ENCODE measurements around the gene AMOTL1. TPM values are rescaled to one million over a fixed set of nuclear protein-coding genes. Genes with fewer than 3 reads are reported as not detected.

AMOTL1 gene
- total RNA-seq, 2 donors from 2014 or later: 45.0 to 60.0 TPM

- Mint-ChIP-seq H3K9me3 (no peaks in the 10 kb centered on the region), H3K27me3 (ENCODE audit: insufficient read depth) (no peaks in the 10 kb centered on the region), H3K4me3 (no peak overlapping the region), H3K4me1 (peaks cover 19% of the 10 kb centered on the region), H3K36me3 (ENCODE audit: low read depth) (no peaks in the 10 kb centered on the region), H3K27ac (no peak overlapping the region)
- H3K36me3 ChIP-seq (ENCODE audit: control insufficient read depth, insufficient read depth, low read length): no peaks in the 10 kb centered on the region
- DNase-seq: no peak
- no peaks in the 10 kb centered on the region for H3K9me3 ChIP-seq (ENCODE audit: control insufficient read depth, low read length)
- TF ChIP-seq CTCF (conservative IDR thresholded peaks at IDR 0.05): no peak
- H3K27ac ChIP-seq (ENCODE audit: low read depth, low read length): no peak overlapping the region
- 89 to 95% methylated on average over 1 of the region's 1 CpG for WGBS, 2 experiments (ENCODE audit: insufficient coverage in 1 of 2, insufficient read length in 1 of 2)
- no peaks in the 10 kb centered on the region for H3K27me3 ChIP-seq (ENCODE audit: control insufficient read depth, insufficient read depth, low read length, poor library complexity, severe bottlenecking)
- H3K9ac ChIP-seq (ENCODE audit: extremely low read depth, low read length, poor library complexity, severe bottlenecking): no peak overlapping the region
- no peak overlapping the region for H3K4me3 ChIP-seq (ENCODE audit: low read length)
- no peaks in the 10 kb centered on the region for H3K4me1 ChIP-seq (ENCODE audit: control insufficient read depth, insufficient read depth, low read length)
Observed at GRCh38 chr11:94722735-94723134, 45.4 kb upstream of the AMOTL1 start.

- TF ChIP-seq CTCF (conservative IDR thresholded peaks at IDR 0.05): no peak
Observed at GRCh38 chr11:94725097-94725496, 43.1 kb upstream of the AMOTL1 start.

GRCh38 chr11:94727819-94728218, 40.3 kb upstream of the AMOTL1 start:
- Histone ChIP-seq H3K9ac (ENCODE audit: extremely low read depth, low read length, poor library complexity, severe bottlenecking) (no peak overlapping the region), H3K9me3 (ENCODE audit: control insufficient read depth, low read length) (no peaks in the 10 kb centered on the region), H3K4me1 (ENCODE audit: control insufficient read depth, insufficient read depth, low read length) (peaks cover 6% of the 10 kb centered on the region), H3K27me3 (ENCODE audit: control insufficient read depth, insufficient read depth, low read length, poor library complexity, severe bottlenecking) (no peaks in the 10 kb centered on the region), H3K4me3 (ENCODE audit: low read length) (no peak overlapping the region), H3K27ac (ENCODE audit: low read depth, low read length) (no peak overlapping the region), H3K36me3 (ENCODE audit: control insufficient read depth, insufficient read depth, low read length) (no peaks in the 10 kb centered on the region)
- Mint-ChIP-seq H3K36me3 (ENCODE audit: low read depth) (no peaks in the 10 kb centered on the region), H3K9me3 (no peaks in the 10 kb centered on the region), H3K4me1 (peaks cover 18% of the 10 kb centered on the region), H3K27ac (no peak overlapping the region), H3K4me3 (no peak overlapping the region), H3K27me3 (ENCODE audit: insufficient read depth) (no peaks in the 10 kb centered on the region)
- TF ChIP-seq CTCF (conservative IDR thresholded peaks at IDR 0.05): no peak
- 95 to 96% methylated on average over 2 of the region's 2 CpGs for WGBS, 2 experiments (ENCODE audit: insufficient coverage in 1 of 2, insufficient read length in 1 of 2)
- no peak for DNase-seq

More at GRCh38 chr11:94725097-94725496, 43.1 kb upstream of the AMOTL1 start:
- Histone ChIP-seq H3K27me3 (ENCODE audit: control insufficient read depth, insufficient read depth, low read length, poor library complexity, severe bottlenecking) (no peaks in the 10 kb centered on the region), H3K9ac (ENCODE audit: extremely low read depth, low read length, poor library complexity, severe bottlenecking) (no peak overlapping the region), H3K9me3 (ENCODE audit: control insufficient read depth, low read length) (no peaks in the 10 kb centered on the region), H3K36me3 (ENCODE audit: control insufficient read depth, insufficient read depth, low read length) (no peaks in the 10 kb centered on the region), H3K27ac (ENCODE audit: low read depth, low read length) (no peak overlapping the region), H3K4me1 (ENCODE audit: control insufficient read depth, insufficient read depth, low read length) (peaks cover 3% of the 10 kb centered on the region), H3K4me3 (ENCODE audit: low read length) (no peak overlapping the region)
- WGBS, 2 experiments (ENCODE audit: insufficient coverage in 1 of 2, insufficient read length in 1 of 2): 90 to 100% methylated on average over 2 of the region's 2 CpGs
- H3K36me3 Mint-ChIP-seq (ENCODE audit: low read depth): no peaks in the 10 kb centered on the region
- no peak for DNase-seq
- H3K27me3 Mint-ChIP-seq (ENCODE audit: insufficient read depth): no peaks in the 10 kb centered on the region
- H3K4me3 Mint-ChIP-seq: no peak overlapping the region
- no peaks in the 10 kb centered on the region for H3K9me3 Mint-ChIP-seq
- H3K4me1 Mint-ChIP-seq: peaks cover 19% of the 10 kb centered on the region
- no peak overlapping the region for H3K27ac Mint-ChIP-seq
